Activated CD4-positive, alpha-beta T cell treated with anti-CD3 and anti-CD28 coated beads for 1 hour (primary cell): ENCODE results near the gene CARD11.

Source experiments
- DNase-seq: peaks from one replicate; pipeline ENCODE4 v3.0.0-alpha.2; 2020

The CARD11 gene

GRCh38 chr7:3013975-3014792 is 29.5 kb downstream of the CARD11 start:
- no peak for DNase-seq

DNA sequence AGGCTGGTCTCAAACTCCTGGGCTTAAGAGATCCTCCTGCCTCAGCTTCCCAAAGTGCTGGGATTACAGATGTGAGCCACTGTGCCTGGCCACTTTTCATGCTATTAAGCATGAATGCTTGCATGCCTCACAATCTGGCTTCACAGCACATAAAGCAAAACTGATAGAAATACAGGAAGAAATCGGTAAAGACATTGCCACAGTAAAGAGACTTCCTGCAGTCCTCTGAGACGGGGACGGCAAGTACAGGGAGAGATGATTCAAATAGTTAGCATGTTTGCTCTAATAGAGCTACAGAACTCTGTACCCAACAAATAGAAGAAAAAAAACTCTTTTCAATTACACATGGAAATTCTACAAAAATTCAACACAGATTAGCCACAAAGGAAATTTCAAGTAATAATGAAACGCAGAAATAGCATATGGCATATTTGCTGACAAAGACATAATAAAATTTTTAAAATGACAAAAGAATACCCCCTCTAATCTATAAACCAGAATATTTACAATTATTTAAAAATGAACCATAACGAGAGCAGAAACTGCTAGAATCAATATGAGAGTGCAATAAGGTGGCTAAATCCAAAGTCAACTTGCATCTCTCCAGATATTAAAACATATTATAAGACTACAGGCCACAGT is 32.3 kb downstream of the CARD11 start:
- DNase-seq = no peak

DNA sequence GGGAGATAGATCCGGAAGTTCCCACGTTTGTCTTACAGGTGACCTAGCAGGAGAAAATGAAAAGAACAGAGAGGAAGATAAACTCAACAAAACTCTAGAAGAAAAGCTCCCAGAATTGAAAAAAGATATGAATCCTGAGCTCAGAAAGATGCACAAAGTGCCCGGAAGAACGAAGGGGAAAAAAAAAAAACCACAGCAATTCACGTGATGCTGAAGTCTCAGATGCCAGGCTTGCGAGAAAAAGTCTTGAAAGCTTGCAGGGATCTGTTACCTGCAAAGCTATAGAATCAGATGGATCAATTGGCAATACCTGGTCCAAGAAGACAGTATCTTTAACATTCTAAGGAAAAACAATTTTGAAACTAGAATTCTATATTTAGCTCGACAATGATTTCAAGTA is 33.5 kb downstream of the CARD11 start:
- DNase-seq = no peak

GRCh38 chr7:3009086-3009485 is 34.6 kb downstream of the CARD11 start:
- DNase-seq = no peak

- DNase-seq = no peak
Observed at GRCh38 chr7:3008386-3008785, 35.3 kb downstream of the CARD11 start.

GRCh38 chr7:3007696-3008095 is 36.0 kb downstream of the CARD11 start:
- DNase-seq = no peak

- no peak for DNase-seq
Observed at GRCh38 chr7:3005257-3005656, 38.4 kb downstream of the CARD11 start.

- no peak for DNase-seq
Observed at GRCh38 chr7:3003936-3004335, 39.7 kb downstream of the CARD11 start.

- DNase-seq = no peak
Observed at GRCh38 chr7:3002631-3003030, 41.0 kb downstream of the CARD11 start.

DNA sequence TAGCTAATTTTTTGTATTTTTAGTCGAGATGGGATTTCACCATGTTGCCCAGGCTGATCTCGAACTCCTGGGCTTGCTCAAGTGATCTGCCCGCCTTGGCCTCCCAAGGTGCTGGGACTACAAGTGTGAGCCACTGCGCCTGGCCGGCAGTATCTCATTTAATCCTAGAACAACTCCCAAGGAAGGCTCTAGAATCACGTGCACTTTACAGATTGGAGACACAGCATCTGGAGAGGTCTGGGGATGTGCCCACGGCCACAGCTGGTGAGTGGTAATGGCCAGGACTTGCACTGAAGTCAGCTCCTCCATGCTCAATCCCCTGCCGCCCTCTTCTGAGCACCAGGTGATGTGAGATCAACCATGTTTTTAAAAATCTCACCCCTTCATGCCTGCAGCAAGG is 43.1 kb downstream of the CARD11 start:
- DNase-seq = no peak

- no peak for DNase-seq
Observed at GRCh38 chr7:2999078-2999500, 44.6 kb downstream of the CARD11 start.

DNA sequence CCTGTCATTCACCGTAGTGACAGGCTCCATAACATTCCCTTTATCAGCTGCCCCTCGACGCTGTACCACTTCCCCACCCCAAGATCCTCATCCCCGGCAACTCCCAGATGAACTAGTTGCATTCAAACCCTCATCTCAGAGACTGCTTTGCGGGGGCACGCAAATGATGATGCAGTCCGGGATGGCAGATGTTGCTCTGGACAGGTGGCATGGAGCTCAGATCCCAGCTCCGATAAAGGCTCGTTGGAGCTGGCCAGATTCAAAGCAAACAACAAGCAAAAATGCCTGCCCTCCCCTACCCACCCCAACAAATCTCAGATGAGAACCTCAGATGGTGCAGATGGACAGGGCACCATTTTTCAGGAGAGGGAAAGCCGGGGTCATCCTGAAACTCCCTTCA is 46.7 kb downstream of the CARD11 start:
- DNase-seq = no peak

DNA sequence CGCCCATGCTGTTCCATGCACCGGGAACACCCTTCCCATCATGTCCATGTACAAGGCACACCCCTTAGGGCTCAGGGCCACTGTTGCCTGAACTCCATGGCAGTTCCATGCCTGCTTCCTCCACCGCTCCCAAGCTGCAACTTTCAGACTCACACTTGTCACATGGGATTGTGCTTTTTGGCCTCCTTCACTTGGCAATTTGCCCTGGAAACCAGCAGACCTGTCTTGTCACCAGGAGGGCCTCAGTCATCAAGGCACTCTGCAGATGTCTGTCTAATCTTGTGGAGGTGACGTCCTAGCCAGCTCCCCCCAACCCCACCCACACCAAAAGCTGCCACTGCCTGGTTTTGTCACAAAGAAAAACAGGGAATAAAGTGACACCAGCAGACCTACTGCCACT is 47.5 kb downstream of the CARD11 start:
- no peak for DNase-seq

DNA sequence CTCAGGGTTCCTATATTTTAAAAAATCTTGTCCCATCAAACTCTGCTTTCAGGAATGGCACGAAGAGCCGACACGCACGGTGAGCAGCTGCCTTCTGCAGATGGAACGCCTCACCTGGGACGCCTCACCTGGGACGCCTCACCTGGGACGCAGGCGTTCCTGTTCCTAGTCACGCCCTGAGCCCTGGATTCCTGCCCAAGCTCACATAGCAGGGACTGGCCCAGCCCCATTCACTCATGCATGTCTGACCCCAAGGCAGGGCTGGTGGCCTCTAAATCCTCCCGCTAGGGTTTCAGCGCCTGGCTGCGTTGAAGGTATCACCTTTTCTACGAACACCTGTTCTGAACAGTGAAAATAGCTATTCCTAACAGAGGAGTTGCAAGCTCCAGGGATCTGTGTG is 49.8 kb downstream of the CARD11 start:
- no peak for DNase-seq

DNA sequence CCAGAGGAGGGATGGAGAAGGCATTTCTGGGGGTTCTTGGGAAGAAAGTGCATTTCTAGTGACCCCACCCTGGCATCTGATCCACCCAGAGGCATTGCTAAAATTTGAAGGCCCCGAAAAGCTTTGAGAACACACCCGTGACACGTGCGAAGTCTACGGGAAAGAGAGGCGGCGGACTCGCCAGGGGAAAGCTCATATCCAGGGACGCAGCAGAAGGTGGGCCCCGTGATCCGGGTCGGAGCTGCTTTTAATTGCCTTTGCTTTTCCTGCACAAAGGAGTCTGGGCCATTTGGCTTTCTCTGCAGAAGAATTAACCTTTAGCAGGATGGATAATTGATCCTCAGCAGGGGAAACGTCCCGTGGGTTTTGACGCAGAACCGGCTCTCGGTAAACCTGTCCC is 50.3 kb downstream of the CARD11 start:
- no peak for DNase-seq

- no peak for DNase-seq
Observed at GRCh38 chr7:2990949-2991470, 52.7 kb downstream of the CARD11 start.

DNA sequence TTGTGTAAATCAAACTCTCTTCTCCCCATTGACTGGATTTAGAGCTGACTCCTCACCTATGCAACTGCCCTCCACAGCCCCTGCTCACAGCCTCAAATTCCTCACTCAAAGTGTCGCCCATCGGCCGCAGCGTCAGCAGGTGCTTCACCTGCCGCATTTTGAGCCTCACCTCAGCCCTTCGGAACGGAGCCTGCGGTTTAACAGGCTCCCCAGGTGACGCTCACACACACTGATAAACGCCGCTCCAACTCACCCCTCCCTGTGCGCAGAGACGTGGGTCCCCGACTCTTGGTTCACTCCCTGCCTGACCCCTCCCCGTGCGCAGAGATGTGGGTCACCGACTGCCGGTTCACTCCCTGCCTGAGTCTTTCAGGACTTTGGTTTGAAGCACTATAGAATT is 57.1 kb downstream of the CARD11 start:
- no peak for DNase-seq

DNA sequence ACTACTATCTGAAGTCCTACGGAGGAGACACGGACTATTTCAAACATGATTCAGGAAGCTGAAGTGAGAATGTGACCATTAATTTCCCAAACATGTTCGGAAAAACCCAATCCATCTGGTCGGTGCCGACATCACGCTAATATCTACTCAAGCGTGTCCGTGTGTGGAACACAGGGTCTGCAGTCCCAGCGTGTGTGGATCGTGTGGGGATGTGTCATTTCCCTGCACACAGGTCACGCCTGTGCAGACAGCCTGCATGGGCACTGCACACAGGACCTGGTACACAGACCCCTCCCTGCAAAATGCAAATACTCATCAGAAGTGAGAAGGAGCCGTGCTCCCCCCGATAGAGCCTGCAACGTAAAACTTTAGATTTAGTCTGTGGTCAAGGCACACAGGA is 57.8 kb downstream of the CARD11 start:
- no peak for DNase-seq

DNA sequence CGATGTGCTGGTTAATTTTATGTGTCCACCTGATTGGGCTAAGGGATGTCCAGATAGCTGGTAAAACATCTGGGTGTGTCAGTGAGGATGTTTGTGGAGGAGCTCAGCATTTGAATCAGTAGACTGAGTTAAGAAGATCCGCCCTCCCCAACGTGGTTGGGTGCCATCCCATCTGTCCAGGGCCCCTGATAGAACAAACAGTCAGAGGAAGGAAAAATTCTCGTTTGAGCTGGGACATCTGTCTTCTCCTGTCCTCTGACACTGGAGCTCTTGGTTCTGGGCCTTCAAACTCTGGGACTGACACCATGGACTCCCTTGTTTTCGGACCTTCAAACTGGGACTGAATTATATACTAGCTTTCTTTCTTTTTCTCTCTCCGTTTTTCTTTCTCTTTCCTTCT is 59.6 kb downstream of the CARD11 start:
- DNase-seq = no peak

DNA sequence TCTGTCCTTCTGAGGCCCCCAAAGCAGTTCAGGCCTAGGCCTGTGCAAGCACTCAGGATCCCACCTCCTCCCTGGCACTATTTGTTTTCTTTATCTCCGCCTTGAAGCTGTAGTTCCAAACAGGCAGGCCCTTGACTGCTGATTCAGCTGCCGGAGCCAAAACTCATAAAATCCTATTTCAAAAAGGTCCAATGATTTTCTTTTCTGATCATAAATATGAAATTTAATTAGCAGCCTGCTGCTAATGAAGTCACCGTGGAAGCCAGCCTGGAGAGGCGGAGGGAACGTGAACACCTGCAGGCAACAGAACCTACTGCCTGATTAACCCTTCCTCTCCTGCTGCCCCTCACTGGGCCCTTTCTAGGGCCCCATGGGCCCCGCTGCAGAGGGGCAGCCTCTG is 60.1 kb downstream of the CARD11 start:
- DNase-seq = no peak

DNA sequence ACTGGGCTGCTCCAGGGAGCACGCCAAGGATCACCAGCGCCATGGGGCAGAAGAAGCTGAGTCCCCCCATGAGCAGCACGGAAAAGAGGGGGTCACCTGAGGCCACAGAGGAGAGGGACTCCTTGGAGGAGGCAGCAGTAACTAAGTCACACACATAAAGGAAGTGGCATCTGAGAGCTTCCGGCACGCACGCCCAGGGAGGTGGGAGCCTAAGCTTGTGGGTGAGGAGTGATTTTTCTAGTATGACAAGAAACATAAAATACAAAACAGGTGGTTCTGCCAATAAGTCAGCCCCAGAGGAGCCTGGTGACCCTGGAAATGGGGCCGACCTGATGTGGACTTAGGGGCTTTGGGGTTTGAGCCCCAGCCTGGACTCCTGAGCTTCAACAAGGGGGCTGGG is 60.8 kb downstream of the CARD11 start:
- peak; percentile 31 for DNase-seq

DNA sequence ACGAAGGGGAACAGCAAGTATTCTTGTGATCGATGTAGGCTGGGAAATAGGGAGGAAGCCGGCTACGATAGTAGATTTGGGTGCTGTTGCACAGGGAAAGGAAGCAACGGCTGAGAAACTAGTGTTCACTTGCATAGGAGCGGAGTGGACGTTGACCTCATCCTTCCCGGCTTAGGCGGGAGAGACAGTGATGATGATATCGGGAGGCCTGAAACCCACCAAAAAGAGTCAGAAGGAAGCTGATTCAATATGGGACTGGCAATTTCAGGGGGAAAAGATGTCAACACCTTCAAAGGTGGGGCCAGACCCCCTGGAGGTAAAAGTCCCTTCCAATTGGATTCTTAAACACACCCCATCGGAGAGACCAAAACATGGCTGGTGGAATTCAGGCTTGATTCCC is 61.3 kb downstream of the CARD11 start:
- no peak for DNase-seq

- no peak for DNase-seq
Observed at GRCh38 chr7:2981103-2981480, 62.6 kb downstream of the CARD11 start.

- no peak for DNase-seq
Observed at GRCh38 chr7:2980401-2981102, 63.1 kb downstream of the CARD11 start.
